ENCODE data around the gene MRC2. TPM values are rescaled to one million over a fixed set of nuclear protein-coding genes. Genes with fewer than 3 reads are reported as not detected.

The MRC2 gene
- polyA plus RNA-seq (2011; rRNA removed), result 17.5 and 20.2 TPM in 2 replicates
- 13.7 and 20.9 TPM in 2 replicates for polyA plus RNA-seq (2012; cell fraction: cytosol; rRNA removed)
- 84.3 and 103 TPM in 2 replicates for polyA plus RNA-seq (2012; cell fraction: nucleus; rRNA removed)
- 38.8 to 61.4 TPM (median 57.3 TPM) in 3 replicates for polyA plus RNA-seq (2017; fragmentation: RNase III; extraction: RNeasy Plus Mini Kit Qiagen cat#74134 plus additional on column Dnase treatment)
- polyA minus RNA-seq (2011; rRNA and poly(A)+ RNA removed), result 25.9 and 43.6 TPM in 2 replicates

GRCh38 chr17:62627219-62627903, at the start of gene MRC2:
MRC2 (plus strand) TSS chr17:62627670; CDS start chr17:62627803, 133 bp downstream.
- FAIRE-seq (no peak), DNase-seq (ENCODE audit: low read depth in 1 of 2, low spot score in 1 of 2) (peak; percentile 84 to 86), ATAC-seq (peak; percentile 70 to 74)
- Histone ChIP-seq H3K4me2 (peak within 1 kb of the TSS; percentile 95), H3K9me3 (no peaks in the 10 kb centered on the region), H3K4me3 (peak within 1 kb of the TSS; percentile 96), H3K4me1 (peaks cover 33% of the 10 kb centered on the region), H3K27ac (peak within 1 kb of the TSS; percentile 95 to 97)
- POLR2A ChIA-PET, result interaction anchor here (0.5 kb wide), 1 partner anchor 62 kb away, joined by 5 read pairs; no protein-coding TSS in a partner anchor
- peak; percentile 6; the same call in 1 of the 2 replicates for TF ChIP-seq E2F6 (IDR thresholded peaks at IDR 0.05; ENCODE audit: borderline replicate concordance, low read depth)
- TF ChIP-seq ZNF302 (CRISPR knock-in tag; IDR thresholded peaks at IDR 0.05), result no peak
- no peak for TF ChIP-seq NR3C1 (IDR thresholded peaks at IDR 0.05)
- TF ChIP-seq HOXB13 (CRISPR knock-in tag; IDR thresholded peaks at IDR 0.05; ENCODE audit: low read depth), result no peak
- TF ChIP-seq POLR2A (IDR thresholded peaks at IDR 0.05; ENCODE audit: low read length), result peak; percentile 79
- no peak for TF ChIP-seq KDM5A (IDR thresholded peaks at IDR 0.05)
- no peak for TF ChIP-seq RCOR1 (IDR thresholded peaks at IDR 0.05; ENCODE audit: low read depth, low read length)
- no peak for TF ChIP-seq MAFK (IDR thresholded peaks at IDR 0.05; ENCODE audit: partially characterized antibody)
- TF ChIP-seq TFCP2L1 (CRISPR knock-in tag; IDR thresholded peaks at IDR 0.05), result no peak
- TF ChIP-seq MYC (IDR thresholded peaks at IDR 0.05; ENCODE audit: borderline replicate concordance, low read length), result no peak
- peak; percentile 23; the same call in 1 of the 2 replicates for TF ChIP-seq PBX3 (IDR thresholded peaks at IDR 0.05)
- peak in 1 of 2 experiments; percentile 73; a peak in 3 of 5 replicates for TF ChIP-seq JUN (IDR thresholded peaks at IDR 0.05)
- peak; percentile 65; the same call in 1 of the 2 replicates for TF ChIP-seq MAX (IDR thresholded peaks at IDR 0.05)
- no peak for TF ChIP-seq HDAC2 (IDR thresholded peaks at IDR 0.05)
- peak; percentile 50; the same call in 1 of the 2 replicates for TF ChIP-seq POLR2AphosphoS2 (conservative IDR thresholded peaks at IDR 0.05; ENCODE audit: low read length)
- TF ChIP-seq GATA3 (IDR thresholded peaks at IDR 0.05; ENCODE audit: borderline replicate concordance), result peak; percentile 2; the same call in 1 of the 2 replicates
- CTCF ChIA-PET, result no interaction called here
- whole genome bisulfite sequencing (ENCODE audit: missing lambda C conversion rate), result 1% methylated on average over 36 of the region's 68 CpGs

- Histone ChIP-seq H3K9me3 (no peaks in the 10 kb centered on the region), H3K4me2 (no peak overlapping the region), H3K4me1 (no peaks in the 10 kb centered on the region; the same call in 2 of the 3 replicates), H3K27ac (no peak overlapping the region), H3K4me3 (no peak overlapping the region)
- CTCF ChIA-PET, result interaction anchor here (1.5 kb wide), 1 partner anchor 26 kb away, joined by 5 read pairs; no protein-coding TSS in a partner anchor
- FAIRE-seq, result no peak
- 92% methylated on average over 2 of the region's 2 CpGs for WGBS (ENCODE audit: missing lambda C conversion rate)
- no peak for ATAC-seq
- POLR2A ChIA-PET, result interaction anchor here (0.6 kb wide), 1 partner anchor 44 kb away, joined by 6 read pairs; no protein-coding TSS in a partner anchor
- DNase-seq (ENCODE audit: low read depth in 1 of 2, low spot score in 1 of 2), result no peak
- no peak for TF ChIP-seq SREBF2 (IDR thresholded peaks at IDR 0.05)
- TF ChIP-seq HOXB13 (CRISPR knock-in tag; IDR thresholded peaks at IDR 0.05; ENCODE audit: low read depth), result no peak
- TF ChIP-seq HDAC2 (IDR thresholded peaks at IDR 0.05), result no peak
- no peak for TF ChIP-seq ZSCAN20 (CRISPR knock-in tag; IDR thresholded peaks at IDR 0.05)
- TF ChIP-seq ESRRA (IDR thresholded peaks at IDR 0.05; ENCODE audit: borderline replicate concordance, low read length), result no peak
- no peak for TF ChIP-seq KDM1A (IDR thresholded peaks at IDR 0.05; ENCODE audit: low read depth)
- TF ChIP-seq TP53 (CRISPR knock-in tag; IDR thresholded peaks at IDR 0.05), result no peak
- TF ChIP-seq RARB (CRISPR knock-in tag; IDR thresholded peaks at IDR 0.05), result no peak
- TF ChIP-seq PBX3 (IDR thresholded peaks at IDR 0.05), result no peak
- no peak for TF ChIP-seq ZNF302 (CRISPR knock-in tag; IDR thresholded peaks at IDR 0.05)
- TF ChIP-seq HEYL (CRISPR knock-in tag; IDR thresholded peaks at IDR 0.05), result no peak
- TF ChIP-seq SMC3 (IDR thresholded peaks at IDR 0.05), result no peak
- no peak for TF ChIP-seq ZFP36 (IDR thresholded peaks at IDR 0.05; ENCODE audit: borderline replicate concordance, partially characterized antibody)
- no peak for TF ChIP-seq FOSB (CRISPR knock-in tag; IDR thresholded peaks at IDR 0.05)
- TF ChIP-seq RFX5 (IDR thresholded peaks at IDR 0.05), result no peak
Measured at GRCh38 chr17:62578757-62579487, 48.5 kb upstream of the MRC2 start.

Measured in A549 (cell line).